ENCODE data around the gene DSP.

- TF ChIP-seq CTCF (IDR thresholded peaks at IDR 0.05; ENCODE audit: low read depth, low read length): no peak
- TF ChIP-seq EZH2phosphoT487 (IDR thresholded peaks at IDR 0.05; ENCODE audit: low read depth): no peak
Observed at GRCh38 chr6:7547315-7547714, 5.8 kb downstream of the DSP start.

All from OCI-LY3 (cell line).